A549 treated with Mapracorat at 1 μM for 4 hours (cell line): ENCODE results near the gene ZKSCAN1. TPM values are rescaled to one million over a fixed set of nuclear protein-coding genes. Genes with fewer than 3 reads are reported as not detected.

Source experiments
- total RNA-seq: library from RNA; stranded (reverse); fragments of 200-300 nt; extraction: Qiagen RNA extraction; gene quantifications from 5 replicates; pipeline ENCODE4 v1.2.3, GENCODE V29; 2022

The ZKSCAN1 gene
- total RNA-seq = 6.4 to 9.7 TPM (median 9.0 TPM) in 5 replicates

DNA sequence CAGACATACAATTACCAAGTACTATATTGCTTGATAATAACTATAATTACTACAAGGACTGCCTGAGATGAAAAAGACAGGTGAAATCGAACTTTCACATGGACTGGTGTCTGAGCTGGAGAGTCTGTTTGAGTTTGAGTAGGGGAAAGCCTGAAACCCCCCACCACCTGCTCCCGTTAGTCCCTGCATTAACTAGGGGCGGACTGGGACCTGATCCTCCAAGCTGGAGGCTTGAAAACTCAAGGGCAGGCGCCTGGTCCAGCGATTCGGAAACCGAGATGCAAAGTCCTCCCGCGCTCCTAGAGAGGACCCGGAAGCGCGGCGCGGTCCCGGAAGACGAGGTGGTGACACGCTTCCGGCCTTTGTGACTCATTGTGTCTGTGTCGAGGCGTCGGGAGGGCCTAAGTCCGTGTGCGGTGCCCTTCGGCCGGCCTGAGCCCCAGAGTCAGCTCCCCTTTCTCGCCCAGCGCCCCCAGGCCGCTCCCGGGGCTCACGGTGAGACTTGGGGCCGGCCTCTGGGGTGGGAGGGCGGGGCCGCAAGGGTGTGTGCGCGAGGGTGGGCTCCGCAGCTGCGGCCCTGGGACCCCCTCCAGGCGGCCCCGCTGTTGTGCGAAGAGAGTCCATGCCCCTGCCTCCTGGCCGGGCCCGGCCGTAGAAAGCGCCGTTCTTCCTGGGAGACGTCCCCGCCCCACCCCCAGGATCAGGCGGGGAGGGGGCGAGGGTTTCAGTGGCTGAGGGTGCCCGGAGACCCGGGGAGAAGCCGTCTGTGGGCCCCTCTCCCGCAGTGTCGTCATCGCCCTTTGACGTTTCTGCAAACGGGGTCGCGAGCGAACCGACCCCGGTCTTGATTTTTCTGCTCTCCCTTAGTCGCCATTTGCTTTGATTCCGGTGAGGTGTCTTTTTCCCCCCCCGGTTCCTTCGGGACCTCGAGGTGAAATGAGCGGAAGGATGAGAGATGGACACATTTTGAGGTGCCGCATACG is at the start of gene ZKSCAN1:
TSS of gene ZKSCAN1 (plus strand) at position 365 of the 983 bp plus-strand sequence. CDS start 7,911 bp downstream, outside the sequence.

DNA sequence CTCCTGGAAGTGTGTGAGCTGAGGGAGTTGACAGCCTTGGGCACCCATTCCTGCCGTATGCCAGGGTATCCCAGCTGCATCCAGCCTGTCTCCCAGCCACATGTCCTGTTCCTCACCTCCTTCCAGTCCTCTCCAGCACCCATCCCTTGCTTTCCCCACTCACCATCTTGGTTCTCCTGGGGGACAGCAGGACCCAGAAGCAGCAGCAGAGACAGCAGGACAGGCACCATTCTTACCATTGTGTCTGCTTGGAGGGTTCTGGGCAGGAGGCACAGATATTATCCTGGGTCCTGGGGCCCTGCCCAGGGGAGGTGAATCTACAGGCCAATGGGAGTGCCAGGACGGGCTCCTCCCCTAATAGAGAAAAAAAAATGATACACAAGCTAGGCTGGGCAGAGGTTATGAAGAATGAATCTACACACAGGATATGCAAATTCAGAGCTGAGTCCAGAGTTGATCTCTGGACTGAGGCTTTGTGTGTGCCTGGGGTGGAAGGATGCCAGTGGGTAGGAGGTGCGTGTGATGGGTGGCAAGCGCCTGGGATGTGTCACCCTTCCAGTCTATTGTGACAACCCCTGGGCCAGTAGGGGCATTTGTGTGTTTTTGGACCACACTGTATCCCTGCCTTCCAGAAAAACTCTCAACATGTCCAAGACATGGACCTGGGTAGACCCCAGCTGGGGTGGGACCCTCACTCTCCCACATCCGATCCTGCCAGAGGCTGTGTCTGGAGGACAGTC is 39.4 kb upstream of the ZKSCAN1 start, which contains the start of gene AZGP1:
TSS of gene AZGP1 (minus strand) at position 250 of the 740 bp plus-strand sequence. CDS start at position 239, 11 bp downstream.

DNA sequence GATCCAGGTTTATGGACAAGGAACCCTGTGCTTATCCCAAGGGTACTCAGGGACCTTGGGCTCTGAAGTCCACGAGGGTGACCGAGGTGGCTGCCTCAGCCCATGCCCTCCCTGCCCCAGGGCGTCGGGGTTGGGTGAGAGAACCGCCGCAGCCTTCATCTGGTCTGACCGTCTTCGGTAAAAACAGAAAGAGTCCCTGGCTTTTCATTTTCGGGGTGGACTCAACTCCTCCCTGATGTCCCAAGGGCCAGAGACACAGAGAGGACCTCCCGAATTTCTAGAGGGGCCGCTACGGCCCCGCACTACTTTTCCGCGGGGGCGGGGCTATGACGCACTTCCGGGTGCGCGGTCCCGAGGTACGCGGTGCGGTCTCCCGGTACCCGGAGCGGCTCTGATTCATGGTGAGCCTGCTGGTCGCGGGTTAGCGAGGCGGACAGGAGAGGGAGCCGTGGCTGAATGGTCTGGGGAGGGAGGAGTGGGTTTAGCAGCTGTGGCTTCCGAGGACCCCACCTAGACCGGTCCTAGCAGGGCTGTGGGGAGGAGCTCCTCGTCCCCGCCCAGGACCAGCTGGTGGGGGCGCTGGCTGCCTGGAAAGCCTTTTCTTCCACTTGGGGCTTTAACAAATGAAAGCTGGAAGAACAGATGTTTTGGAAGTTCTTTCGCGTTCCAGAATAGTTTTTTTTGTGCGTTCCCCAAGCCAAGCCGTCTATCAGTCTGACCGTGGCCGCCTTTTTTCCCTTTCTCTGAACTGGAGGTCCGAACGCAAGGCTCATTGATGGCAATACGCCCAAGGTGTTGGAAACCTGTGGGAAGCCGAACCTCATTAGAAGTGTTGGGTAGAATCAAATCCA is 34.3 kb downstream of the ZKSCAN1 start, which contains the start of gene ZSCAN21:
TSS of gene ZSCAN21 (plus strand) at position 334 of the 851 bp plus-strand sequence. CDS start 7,233 bp downstream, outside the sequence.

DNA sequence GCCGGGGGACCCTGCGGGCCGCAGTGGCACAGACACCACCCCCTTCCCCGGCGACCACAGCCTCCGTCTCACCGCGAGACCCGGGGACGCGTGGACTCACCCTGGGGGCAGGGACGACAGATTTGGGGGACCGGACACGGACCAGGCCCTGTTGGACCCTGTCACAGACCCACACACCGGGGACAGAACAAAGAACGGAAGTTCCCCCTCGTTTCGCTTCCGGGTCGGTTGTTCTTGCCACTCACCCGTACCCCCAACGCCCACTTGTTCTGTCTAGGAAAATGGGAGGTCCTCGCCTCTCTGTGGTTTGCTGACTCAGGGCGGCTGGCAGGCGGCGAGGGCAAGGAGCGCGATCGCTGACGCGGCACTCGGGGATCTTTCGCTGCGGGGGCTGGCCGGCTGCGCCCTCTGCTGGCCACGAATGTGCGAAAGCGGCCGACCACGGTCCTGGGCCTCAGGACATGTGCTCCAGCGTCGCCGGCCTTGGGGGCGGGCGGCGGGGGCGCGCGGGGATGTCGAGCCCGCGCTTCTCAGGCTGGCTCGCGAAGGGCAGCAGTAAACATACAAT is 66.2 kb downstream of the ZKSCAN1 start, which contains the start of gene ZNF3:
TSS of gene ZNF3 (minus strand) at position 189 of the 568 bp plus-strand sequence. CDS start 4,366 bp downstream, outside the sequence.

DNA sequence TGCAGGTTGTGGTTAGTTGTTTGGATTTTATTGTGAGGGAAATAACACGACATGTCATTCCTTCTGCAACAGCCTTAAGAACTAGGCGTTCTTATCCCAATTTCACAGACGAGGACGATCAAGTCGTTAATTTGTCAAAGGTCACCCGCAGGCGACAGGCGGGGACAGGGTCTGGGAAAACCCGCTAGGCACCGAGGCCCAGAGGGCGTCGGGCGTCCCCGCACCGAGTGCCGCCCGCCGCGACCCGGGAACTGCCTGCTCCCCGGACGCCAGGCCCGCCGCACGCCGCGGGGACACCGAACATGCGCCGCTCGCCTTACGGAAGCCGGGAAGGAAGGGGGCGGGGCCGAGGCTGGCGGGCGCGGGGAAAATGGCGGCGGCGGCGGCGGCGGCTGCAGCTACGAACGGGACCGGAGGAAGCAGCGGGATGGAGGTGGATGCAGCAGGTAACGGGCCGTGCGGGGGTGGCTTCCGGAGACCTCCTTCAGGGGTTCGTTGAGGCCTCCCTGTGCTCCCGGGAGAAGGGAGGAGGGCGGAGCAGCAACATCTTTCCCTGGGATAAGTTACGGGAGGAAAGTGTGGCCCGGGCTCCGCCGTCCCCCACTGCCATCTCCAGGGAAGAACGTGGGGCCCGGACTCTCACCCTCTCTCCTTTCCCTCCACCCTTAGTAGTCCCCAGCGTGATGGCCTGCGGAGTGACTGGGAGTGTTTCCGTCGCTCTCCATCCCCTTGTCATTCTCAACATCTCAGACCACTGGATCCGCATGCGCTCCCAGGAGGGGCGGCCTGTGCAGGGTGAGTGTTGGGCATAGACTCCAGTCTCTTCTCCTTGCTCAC is 73.4 kb downstream of the ZKSCAN1 start, which contains the start of gene COPS6:
TSS of gene COPS6 (plus strand) at position 349 of the 837 bp plus-strand sequence. CDS start at position 371, 22 bp downstream.

Other genes starting within 250 kb of the ZKSCAN1 start
- 0.09 to 0.10 TPM in 2 of 5 replicates, not detected in the others for gene CYP3A4, start 231.4 kb upstream of the ZKSCAN1 start, total RNA-seq
- not detected in 5 replicates for gene CYP3A43, start 187.6 kb upstream of the ZKSCAN1 start, total RNA-seq
- not detected in 5 replicates for gene OR2AE1, start 138.6 kb upstream of the ZKSCAN1 start, total RNA-seq
- gene TRIM4, start 96.1 kb upstream of the ZKSCAN1 start, total RNA-seq = 24.6 to 27.9 TPM (median 25.0 TPM) in 5 replicates
- 0.12 to 0.21 TPM (median 0.12 TPM) in 3 of 5 replicates, not detected in the others for gene GJC3, start 86.0 kb upstream of the ZKSCAN1 start, total RNA-seq
- 0.13 TPM in 1 of 5 replicates, not detected in the others for gene AZGP1, start 39.6 kb upstream of the ZKSCAN1 start, total RNA-seq
- gene ZSCAN21, start 34.2 kb downstream of the ZKSCAN1 start, total RNA-seq = 9.7 to 12.3 TPM (median 10.5 TPM) in 5 replicates
- gene ZNF3, start 66.1 kb downstream of the ZKSCAN1 start, total RNA-seq = 19.3 to 20.9 TPM (median 20.5 TPM) in 5 replicates
- gene COPS6, start 73.4 kb downstream of the ZKSCAN1 start, total RNA-seq = 157 to 189 TPM (median 174 TPM) in 5 replicates
- gene MCM7, start 85.8 kb downstream of the ZKSCAN1 start, total RNA-seq = 223 to 248 TPM (median 243 TPM) in 5 replicates
- gene AP4M1, start 86.0 kb downstream of the ZKSCAN1 start, total RNA-seq = 13.0 to 16.0 TPM (median 14.8 TPM) in 5 replicates
- 56.8 to 66.8 TPM (median 63.6 TPM) in 5 replicates for gene TAF6, start 103.8 kb downstream of the ZKSCAN1 start, total RNA-seq
- 8.9 to 11.2 TPM (median 11.0 TPM) in 5 replicates for gene CNPY4, start 104.0 kb downstream of the ZKSCAN1 start, total RNA-seq
- 2.5 to 3.5 TPM (median 3.1 TPM) in 5 replicates for gene MBLAC1, start 111.4 kb downstream of the ZKSCAN1 start, total RNA-seq
- gene LAMTOR4, start 133.3 kb downstream of the ZKSCAN1 start, total RNA-seq = 153 to 203 TPM (median 178 TPM) in 5 replicates
- 9.6 to 15.0 TPM (median 13.6 TPM) in 5 replicates for gene TRAPPC14, start 143.1 kb downstream of the ZKSCAN1 start, total RNA-seq
- gene GAL3ST4, start 153.0 kb downstream of the ZKSCAN1 start, total RNA-seq = 0.12 to 0.23 TPM (median 0.16 TPM) in 4 of 5 replicates, not detected in the other
- 0.62 to 1.5 TPM (median 1.0 TPM) in 5 replicates for gene GPC2, start 161.8 kb downstream of the ZKSCAN1 start, total RNA-seq
- 0.06 to 0.41 TPM (median 0.23 TPM) in 5 replicates for gene STAG3, start 162.3 kb downstream of the ZKSCAN1 start, total RNA-seq
- not detected in 5 replicates for gene PVRIG, start 204.4 kb downstream of the ZKSCAN1 start, total RNA-seq